NCI-H2107 treated with DMSO at 0.1 percent for 48 hours (cell line): ENCODE data around the gene SLC30A3.
"Not testable (repeated sequence)": the region's sequence is repeated elsewhere in the genome, so short reads cannot be mapped to it uniquely, and the experiment has no call there.

ENCODE experiments used
- DNase-seq: peaks from one replicate; lab custom pipeline; 2025; ENCODE audit not compliant: unreplicated experiment; lab: John Stamatoyannopoulos, UW

The SLC30A3 gene, protein sequence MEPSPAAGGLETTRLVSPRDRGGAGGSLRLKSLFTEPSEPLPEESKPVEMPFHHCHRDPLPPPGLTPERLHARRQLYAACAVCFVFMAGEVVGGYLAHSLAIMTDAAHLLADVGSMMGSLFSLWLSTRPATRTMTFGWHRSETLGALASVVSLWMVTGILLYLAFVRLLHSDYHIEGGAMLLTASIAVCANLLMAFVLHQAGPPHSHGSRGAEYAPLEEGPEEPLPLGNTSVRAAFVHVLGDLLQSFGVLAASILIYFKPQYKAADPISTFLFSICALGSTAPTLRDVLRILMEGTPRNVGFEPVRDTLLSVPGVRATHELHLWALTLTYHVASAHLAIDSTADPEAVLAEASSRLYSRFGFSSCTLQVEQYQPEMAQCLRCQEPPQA

DNA sequence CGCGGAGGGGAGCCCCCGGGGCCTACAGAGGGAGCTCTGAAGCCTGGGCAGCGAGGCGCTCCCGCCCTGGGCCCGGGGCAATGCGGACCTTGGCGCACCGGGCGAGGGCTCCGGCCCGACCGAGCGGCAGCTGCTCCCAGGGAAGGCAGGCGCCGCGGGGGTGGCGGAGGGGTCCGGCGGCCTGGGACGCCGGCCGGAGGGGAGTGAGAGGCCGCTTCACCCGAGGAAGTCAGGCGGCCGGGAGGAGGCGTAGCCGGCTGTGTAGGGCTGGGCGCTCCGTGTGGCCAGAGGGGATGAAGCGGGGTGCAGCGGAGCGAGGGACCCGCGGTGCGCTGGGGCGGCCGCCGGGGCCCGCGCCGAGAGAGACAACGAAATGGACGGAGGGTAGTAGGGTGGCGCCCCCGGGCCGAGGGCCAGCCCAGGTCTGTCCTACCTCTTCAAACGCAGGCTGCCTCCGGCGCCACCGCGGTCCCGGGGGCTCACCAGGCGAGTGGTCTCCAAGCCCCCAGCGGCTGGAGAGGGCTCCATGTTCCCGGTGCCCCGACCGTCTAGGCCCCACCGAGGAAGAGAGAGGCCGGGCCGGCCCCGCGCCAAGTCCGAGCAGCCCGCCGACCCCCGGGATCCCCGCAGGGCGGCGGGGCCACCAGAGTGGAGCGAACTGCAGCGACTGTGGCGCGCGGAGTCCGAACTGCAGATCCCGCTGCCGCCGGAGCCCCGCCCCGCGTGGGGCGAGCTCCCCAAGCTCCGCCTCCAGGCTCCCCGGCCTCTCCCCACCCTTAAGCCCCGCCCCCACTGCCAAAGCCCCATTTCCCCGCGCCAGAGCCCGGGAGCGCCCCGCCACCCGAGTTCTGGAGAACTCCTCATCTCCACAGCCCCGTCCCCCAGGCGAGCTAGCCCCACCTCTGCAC lies at the start of gene SLC30A3:
TSS of gene SLC30A3 (minus strand) at position 669 of the 908 bp plus-strand sequence. CDS start at position 528, 141 bp downstream.
- DNase-seq: no peak

DNA sequence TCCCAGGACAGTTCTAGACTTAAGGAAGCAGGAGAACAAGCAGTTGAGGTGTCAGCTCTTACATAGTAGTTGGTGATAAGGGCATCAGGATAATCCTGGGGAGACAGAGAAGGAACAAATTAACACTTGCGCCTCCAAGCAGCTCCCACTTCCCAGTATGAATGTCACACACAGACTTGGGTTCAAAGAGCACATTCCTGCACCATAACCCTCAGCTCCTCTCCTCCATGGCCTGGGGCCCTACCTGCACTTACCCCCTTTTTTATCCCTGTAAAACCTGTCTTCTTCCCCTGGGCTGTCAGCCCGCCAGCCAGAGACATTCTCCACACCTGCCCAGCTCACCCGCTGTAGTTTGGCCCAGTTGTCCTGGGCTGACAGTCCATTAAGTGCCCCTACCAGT lies 49.3 kb upstream of the SLC30A3 start:
- no peak for DNase-seq

DNA sequence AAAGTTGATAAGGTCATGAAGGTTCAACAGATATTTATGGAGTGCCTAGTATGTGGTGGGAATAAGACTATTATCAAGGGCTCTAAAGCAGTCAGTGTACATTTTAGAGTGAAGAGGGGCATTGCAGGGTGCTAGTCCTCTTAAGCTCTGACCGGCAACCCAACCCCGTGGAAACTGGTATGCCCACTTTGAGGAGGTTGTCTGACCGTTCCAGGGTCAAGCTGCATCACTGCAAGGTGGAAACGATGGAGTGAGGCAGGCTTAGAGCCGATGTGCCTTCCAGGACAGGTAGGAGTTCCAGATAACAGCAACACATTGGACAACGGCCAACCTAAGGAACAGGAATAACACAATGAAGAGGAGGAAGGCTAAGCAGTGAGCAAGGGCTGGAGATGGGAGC lies 46.8 kb upstream of the SLC30A3 start:
- DNase-seq: no peak

DNA sequence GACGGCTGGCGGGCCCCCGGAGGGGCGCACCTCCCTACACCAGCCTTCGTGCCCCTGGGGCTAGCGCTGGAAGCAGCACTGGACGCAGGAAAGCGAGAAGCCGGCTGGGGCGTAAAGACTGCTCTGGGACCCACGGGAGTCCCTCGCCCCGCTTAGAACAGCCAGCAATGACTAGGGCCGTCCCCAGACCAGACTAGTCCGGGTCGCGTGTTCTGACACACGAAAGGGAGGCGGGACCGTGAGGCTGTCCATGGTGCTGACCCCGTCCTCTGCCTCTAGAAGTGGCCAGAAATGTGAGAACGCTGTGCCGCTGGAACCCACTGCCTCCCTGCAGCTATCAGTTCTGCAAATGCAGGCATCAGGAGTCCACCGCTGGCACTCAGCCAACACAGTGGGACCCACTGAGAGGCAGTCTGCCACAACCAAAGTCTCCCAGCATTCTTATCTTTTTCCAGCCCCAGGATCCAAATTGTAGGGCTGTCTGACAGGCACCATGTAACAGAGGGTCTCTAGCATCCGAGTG lies 45.6 kb upstream of the SLC30A3 start, which contains the start of gene UCN:
TSS of gene UCN (minus strand) at position 87 of the 523 bp plus-strand sequence. CDS start 550 bp downstream, outside the sequence.
- no peak for DNase-seq

DNA sequence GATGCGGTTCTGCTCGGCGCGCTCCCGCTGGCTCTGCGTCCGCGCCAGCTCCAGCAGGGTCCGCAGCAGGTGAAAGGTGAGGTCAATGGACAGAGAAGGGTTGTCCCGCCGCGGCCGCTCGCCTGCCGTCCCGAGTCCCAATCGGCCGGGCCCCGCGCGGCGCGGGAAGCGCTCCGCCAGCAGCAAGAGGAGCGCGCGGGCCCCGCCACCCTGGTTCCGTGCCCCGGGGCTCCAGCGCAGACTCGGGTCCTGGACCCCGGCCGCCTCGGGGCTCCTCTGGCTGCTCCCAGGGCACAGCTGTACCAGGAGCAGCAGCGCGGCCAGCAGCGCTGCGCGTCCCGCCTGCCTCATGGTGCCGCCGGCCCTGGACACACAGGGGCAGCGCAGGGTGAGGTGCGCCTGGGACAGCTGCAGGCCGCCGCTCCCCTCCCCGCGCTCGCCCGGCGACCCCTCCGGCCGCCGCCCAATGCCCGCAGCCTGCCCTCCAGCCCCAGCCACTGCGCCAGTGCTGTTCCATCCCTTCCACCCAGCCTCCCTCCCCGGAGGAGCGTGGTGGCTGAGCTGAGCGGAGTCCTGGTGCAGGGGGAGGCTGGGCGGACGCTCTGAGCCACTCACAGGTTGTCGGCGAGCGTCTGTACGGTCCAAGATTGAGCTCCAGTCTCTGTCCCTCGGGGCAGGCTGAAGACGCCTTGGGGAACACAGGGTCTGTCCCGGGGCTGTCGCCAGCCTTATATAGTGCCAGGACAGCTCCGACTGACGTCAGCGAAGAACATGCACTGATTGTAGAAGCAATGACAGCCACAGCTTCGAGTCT lies 44.9 kb upstream of the SLC30A3 start:
- DNase-seq: no peak

DNA sequence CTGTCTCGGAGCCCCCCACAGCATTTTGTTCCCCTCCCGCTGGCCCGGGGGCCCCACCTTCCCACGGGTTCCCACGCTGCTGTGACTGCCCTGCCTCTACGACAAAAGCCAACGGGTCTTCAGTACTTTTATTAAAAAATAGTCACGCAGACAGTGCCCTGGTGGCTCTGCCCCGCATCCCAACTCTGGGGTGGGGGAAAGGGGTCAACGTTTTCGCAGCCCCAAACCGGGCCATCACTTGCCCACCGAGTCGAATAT lies 44.4 kb upstream of the SLC30A3 start:
- no peak for DNase-seq

DNA sequence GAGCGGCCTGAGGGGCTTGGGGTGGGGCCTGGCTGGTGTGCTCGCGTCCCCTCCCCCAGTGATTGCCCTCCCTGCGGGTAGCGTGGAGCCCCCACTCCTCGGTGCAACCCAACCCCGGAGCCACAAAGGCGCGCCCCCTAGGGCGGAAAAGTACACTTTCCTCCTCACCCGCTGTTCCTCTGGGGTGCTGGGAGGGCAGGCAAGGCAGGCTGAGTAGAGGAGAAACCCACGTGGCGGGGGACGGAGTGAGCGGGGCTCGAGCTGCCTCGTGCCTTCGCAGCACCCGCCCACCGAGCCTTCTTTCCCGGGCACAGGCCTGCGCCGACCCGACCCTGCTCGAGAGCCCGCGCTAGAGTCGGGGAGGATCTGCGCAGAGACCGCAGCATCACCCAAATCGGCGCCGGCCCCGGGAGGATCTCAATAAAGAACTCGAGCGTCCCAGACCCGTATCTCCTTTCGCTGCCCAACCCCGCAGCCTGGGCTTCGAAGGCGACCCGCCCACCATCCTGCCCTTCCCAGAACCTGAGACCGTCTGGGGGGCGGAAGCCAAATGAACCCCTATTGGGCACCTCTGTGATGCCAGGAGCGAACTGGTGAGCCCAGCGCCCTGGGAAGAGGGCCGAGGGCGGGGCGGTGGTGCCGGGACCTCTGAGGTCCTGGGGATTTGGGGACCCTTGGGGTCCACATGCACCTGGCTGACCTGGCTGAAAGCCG lies 43.9 kb upstream of the SLC30A3 start:
- DNase-seq: no peak

DNA sequence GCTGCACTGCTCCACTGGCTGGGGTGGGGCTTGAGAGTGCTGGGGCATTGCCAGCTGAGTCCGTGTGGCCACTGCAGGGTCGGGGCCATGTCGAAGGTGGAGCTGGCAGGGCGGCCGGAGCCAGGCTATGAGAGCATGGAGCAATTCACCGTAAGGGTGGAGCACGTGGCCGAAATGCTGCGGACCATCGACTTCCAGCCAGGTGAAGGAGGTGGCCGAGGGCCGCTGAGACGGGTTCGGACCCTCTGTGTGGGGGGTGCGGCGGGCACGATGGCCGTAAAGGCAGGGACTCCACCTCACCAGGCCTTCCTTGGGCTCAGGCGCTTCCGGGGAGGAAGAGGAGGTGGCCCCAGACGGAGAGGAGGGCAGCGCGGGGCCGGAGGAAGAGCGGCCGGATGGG lies 43.3 kb upstream of the SLC30A3 start:
- no peak for DNase-seq

DNA sequence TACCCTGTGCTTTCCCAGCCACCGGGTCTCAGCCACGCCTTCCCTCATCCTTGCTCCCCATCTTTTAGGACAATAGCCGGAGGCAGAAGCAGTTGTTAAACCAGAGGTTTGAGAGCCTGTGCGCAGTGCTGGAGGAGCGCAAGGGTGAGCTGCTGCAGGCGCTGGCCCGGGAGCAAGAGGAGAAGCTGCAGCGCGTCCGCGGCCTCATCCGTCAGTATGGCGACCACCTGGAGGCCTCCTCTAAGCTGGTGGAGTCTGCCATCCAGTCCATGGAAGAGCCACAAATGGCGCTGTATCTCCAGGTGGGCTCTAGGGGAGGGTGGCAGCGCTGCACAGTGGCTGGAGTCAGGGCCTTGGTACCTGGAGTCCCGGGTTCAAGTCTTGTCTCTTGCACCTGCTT lies 42.7 kb upstream of the SLC30A3 start:
- DNase-seq: no peak

DNA sequence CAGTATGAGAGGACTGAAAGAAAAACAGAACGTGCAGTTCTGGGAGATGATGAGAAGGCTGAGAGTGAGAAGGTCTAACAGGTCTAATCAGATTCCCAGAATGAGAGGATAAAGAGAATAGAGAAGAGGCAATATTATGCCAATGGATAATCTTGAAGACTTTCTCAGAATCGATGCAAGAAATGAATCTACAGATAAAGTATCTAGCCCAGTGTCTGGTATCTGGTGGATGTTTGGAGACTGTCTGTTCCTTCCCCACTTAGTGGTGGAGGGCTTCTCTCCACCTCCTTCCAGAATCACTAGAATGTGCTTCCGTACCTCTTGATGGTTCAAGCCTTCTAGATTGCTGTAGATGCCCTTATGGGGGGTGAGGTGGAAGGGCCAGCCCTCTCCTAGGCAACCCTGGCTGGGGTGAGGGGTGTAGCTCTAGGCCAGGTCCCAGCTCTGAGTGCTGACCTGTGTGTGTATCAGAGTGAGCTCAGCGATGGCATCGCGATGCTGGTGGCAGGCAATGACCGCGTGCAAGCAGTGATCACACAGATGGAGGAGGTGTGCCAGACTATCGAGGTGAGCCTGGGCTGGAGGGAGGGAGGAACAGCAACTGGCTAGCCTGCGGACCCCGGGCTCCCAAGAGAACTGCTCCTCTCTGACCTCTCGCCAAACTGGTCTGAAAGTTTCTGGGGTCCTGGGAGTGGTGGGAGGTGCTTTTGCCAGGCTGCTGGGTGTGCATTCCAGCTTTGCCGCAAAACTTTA lies 41.8 kb upstream of the SLC30A3 start:
- no peak for DNase-seq

DNA sequence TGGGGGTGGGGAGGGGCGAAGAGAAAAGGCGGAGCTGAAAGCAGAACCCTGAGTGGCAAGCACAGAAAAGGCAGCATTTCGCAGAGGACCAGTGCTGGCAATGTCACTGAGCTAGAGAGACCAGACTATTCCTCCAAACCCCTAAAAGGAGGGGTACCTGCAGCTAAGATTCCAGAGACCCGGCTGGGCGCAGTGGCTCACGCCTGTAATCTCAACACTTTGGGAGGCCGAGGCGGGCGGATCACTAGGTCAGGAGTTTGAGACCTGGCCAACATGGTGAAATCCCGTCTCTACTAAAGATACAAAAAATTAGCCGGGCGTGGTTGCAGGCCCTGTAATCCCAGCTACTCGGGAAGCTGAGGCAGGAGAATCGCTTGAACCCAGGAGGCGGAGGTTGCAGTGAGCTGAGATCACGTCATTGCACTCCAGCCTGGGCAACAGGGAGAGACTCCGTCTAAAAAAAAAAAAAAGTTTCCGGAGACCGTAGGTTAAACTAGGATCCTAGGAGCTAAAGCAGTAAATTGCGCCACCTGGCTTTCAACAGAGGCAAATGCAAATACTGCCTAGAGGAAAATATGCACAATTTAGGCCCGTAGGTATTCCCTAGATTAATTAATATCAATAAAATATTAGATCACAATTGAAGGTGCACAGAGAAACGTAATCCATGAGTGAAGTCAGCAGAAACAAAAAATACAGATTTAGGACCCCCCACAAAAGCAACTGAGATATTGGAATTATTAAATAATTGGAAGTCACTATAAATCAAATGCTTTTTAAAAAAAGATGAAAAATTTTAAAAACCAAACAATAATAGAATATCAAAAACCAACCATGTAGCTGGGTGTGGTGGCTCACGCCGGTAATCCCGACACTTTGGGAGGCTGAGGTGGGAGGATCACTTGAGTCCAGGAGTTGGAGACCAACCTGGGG lies 40.5 kb upstream of the SLC30A3 start:
- peak; percentile 32 for DNase-seq

DNA sequence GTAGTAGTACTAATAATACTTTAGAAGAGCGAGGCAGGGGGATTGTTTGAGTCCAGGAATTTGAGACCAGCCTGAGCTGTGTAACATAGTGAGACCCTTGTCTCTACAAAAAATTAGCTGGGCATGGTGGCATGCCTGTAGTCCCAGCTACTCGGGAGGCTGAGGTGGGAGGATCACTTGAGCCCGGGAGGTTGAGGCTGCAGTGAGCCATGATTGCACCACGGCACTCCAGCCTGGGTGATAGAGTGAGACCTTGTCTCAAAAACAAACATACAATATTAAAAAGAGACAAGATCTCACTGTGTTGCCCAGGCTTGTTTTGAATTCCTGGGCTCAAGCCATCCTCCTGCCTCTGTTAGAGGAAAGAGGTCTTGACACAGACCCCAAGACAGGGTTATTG lies 37.8 kb upstream of the SLC30A3 start:
- DNase-seq: not testable (repeated sequence)

DNA sequence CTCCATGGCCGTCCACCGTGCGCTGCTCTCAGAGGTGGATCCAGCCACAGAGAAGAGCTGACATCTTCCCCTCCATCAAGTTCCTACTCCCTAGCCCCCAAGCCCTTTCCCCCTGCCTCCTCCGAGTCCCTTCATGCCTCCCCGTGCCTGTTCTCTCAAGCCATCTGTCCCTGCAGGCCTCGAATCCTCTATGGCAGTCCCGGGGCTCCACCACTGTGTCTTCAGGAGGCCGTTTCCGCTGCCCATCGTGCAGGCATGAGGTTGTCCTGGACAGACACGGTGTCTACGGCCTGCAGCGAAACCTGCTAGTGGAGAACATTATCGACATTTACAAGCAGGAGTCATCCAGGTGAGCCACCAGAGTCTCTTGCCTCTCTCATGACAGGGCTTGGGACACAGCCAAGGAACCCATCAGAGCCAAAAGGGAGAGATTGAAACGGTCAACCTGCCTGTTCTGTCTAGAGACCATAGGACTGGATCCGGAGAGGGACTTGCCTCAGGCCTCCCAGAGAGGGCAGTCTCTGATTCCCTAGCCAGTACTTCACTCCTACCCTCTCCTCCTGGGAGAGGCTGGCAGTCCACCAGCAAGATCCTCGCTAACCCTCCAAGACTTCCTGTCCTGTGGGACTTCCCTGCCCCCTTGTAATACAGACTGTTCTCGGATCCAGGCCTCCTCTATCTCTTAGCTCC lies 35.7 kb upstream of the SLC30A3 start:
- no peak for DNase-seq

DNA sequence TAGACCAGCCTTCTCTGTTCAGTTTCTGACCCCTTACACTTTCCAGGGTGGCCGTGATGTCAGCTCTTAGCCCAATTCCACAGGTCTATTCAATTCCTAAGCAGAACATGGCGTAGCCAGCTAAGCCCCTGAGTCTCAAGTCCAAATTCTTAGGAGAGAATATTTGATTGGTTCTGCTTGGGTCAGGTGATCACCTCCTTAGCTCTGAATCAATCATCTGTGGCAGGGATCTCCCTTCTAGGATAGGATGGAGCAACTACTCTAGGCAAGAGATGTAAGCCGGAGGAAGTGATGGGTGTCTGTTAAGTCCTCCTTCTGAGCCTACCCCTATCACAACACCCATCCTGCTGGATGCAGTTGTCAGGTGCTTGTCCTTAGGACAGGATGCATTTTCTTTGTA lies 34.3 kb upstream of the SLC30A3 start:
- no peak for DNase-seq

DNA sequence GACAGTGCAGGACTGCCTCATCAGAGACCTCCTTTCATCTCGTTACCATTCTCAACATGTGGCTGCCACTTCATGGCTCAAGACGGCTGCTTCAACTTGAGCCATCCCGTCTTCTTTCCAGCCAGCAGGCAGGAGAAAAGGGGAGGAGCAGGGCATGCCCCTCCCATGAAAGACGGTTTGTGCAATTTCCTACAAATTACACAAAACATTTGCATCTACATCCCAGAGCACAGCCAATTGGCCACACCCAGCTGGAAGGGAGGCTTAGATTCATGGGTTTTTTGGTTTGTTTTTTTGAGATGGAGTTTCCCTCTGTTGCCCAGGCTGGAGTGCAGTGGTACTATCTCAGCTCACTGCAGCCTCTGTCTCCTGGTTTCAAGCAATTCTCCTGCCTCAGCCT lies 33.6 kb upstream of the SLC30A3 start:
- DNase-seq: no peak

DNA sequence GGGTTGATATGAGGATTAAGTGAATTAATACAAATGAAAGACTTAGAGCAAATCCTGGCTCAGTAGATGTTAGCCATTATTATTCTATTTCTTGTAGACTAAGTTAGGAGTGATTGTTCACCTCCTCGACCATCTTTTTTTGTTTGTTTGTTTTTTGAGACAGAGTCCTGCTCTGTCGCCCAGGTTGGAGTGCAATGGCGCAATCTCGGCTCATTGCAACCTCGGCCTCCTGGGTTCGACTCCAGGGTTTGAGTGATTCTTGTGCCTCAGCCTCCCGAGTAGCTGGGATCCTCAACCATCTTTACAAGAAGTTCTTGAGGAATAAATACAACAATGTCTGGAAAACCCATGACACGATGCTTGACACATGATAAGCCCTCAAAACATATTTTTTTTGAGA lies 32.1 kb upstream of the SLC30A3 start:
- no peak for DNase-seq

DNA sequence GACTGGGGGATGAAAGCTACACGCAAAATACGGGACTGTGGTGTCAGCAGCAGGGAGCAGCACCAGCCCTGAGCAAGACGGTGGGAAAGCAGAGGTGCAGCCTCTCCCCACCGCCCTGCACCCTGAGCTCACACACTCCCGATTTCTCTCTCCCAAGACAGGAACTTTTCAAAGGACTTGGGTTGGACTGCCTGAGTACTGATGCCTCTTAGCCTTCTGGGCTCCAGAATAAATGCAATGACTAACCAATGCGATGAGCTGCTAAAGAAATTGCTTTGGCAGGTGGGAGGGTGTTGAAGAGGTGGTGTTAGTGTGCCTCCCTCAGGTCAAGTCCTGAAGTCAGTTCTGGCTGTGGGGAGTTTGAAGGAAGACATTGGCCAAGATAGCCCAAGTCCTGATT lies 29.0 kb upstream of the SLC30A3 start:
- DNase-seq: no peak

DNA sequence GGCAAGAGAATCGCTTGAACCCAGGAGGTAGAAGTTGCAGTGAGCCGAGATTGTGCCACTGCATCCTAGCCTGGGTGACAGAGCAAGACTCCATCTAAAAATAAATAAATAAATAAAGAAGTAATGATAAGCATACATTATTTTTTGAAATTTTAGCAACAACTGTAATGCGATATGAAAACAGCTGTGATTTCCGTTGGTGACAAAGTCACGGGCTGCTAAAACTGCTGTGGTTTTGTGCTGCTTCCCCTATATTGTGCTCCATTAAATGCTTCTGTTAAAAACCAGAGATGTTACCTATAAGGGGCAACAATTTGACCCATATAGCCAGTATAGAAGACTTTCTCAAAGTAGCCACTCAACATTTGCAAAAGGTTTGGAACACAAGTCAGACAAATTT lies 27.7 kb upstream of the SLC30A3 start:
- no peak for DNase-seq
